ENCODE results near the gene HASPIN. TPM values are rescaled to one million over a fixed set of nuclear protein-coding genes. Genes with fewer than 3 reads are reported as not detected.
A peak's percentile ranks its signal among the peaks of the same experiment; 100 is the strongest.

Gene HASPIN
- total and polyA plus RNA-seq, 9 of the 15 experiments (the other 6 are each of a cell fraction or from before 2014, with no cell fraction given): 0.81 to 13.5 (median 9.9) TPM

DNA sequence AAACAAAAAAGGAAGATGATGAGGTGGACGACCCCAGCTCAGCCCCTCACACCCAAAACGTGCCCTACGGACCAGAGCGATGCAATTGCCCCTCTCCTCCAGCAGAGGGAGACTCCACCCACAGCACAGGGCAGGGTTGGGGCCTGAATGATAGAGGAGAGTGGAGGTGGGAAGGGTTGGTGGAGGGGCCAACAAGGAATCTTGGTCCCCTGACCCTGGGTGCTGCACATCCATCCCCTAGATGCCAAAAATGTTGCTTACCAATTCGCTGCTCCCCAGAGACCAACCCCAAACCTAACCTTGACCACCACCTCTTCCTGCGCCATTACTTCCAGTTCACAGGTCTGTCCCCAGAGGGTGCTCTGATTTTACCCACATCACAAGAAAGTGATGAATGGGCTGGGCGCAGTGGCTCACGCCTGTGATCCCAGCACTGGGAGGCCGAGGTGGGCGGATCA, 40.6 kb upstream of the HASPIN start (continued):
- TF ChIP-seq, protein P1, sequence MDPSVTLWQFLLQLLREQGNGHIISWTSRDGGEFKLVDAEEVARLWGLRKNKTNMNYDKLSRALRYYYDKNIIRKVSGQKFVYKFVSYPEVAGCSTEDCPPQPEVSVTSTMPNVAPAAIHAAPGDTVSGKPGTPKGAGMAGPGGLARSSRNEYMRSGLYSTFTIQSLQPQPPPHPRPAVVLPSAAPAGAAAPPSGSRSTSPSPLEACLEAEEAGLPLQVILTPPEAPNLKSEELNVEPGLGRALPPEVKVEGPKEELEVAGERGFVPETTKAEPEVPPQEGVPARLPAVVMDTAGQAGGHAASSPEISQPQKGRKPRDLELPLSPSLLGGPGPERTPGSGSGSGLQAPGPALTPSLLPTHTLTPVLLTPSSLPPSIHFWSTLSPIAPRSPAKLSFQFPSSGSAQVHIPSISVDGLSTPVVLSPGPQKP (CRISPR knock-in tag; IDR thresholded peaks at IDR 0.05): no peak
- TF ChIP-seq KDM4B (IDR thresholded peaks at IDR 0.05; ENCODE audit: borderline replicate concordance in 2 of 2, low read depth in 1 of 2) (no peak), KDM2B (CRISPR knock-in tag; IDR thresholded peaks at IDR 0.05) (no peak), NR2F6 (CRISPR knock-in tag; IDR thresholded peaks at IDR 0.05) (no peak), CBFA2T3 (IDR thresholded peaks at IDR 0.05) (no peak), PCBP1 (IDR thresholded peaks at IDR 0.05; ENCODE audit: low read depth, low read length, poor library complexity, severe bottlenecking) (no peak), FOXP1 (CRISPR knock-in tag; IDR thresholded peaks at IDR 0.05) (no peak), RAD21 (CRISPR knock-in tag; conservative IDR thresholded peaks at IDR 0.05 in 1 of 2, IDR thresholded peaks at IDR 0.05 in 1 of 2) (peak; percentile 65 to 72), SRSF1 (IDR thresholded peaks at IDR 0.05; ENCODE audit: low read depth, low read length) (no peak), SMARCB1 (IDR thresholded peaks at IDR 0.05; ENCODE audit: insufficient read length, low read depth) (no peak), RBBP5 (IDR thresholded peaks at IDR 0.05; ENCODE audit: borderline replicate concordance, insufficient read depth, low read length, poor library complexity, severe bottlenecking) (no peak), HNRNPUL1 (IDR thresholded peaks at IDR 0.05; ENCODE audit: low read length) (no peak), ZNF76 (CRISPR knock-in tag; IDR thresholded peaks at IDR 0.05; ENCODE audit: borderline replicate concordance) (no peak), ZNF436 (CRISPR knock-in tag; IDR thresholded peaks at IDR 0.05) (no peak), CC2D1A (IDR thresholded peaks at IDR 0.05) (0 out of 2 replicates have a peak, but pooled peaks have one; percentile 65), MTA1 (IDR thresholded peaks at IDR 0.05; ENCODE audit: borderline replicate concordance) (no peak), ELF4 (CRISPR knock-in tag; IDR thresholded peaks at IDR 0.05) (0 out of 2 replicates have a peak, but pooled peaks have one; percentile 34), ZNF324 (CRISPR knock-in tag; IDR thresholded peaks at IDR 0.05) (no peak)
- TF ChIP-seq, protein P2, sequence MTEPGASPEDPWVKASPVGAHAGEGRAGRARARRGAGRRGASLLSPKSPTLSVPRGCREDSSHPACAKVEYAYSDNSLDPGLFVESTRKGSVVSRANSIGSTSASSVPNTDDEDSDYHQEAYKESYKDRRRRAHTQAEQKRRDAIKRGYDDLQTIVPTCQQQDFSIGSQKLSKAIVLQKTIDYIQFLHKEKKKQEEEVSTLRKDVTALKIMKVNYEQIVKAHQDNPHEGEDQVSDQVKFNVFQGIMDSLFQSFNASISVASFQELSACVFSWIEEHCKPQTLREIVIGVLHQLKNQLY (CRISPR knock-in tag; conservative IDR thresholded peaks at IDR 0.05): no peak
- TF ChIP-seq, protein P3, sequence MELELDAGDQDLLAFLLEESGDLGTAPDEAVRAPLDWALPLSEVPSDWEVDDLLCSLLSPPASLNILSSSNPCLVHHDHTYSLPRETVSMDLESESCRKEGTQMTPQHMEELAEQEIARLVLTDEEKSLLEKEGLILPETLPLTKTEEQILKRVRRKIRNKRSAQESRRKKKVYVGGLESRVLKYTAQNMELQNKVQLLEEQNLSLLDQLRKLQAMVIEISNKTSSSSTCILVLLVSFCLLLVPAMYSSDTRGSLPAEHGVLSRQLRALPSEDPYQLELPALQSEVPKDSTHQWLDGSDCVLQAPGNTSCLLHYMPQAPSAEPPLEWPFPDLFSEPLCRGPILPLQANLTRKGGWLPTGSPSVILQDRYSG (tag; conservative IDR thresholded peaks at IDR 0.05; ENCODE audit: low read depth): no peak
- TF ChIP-seq, protein P4, sequence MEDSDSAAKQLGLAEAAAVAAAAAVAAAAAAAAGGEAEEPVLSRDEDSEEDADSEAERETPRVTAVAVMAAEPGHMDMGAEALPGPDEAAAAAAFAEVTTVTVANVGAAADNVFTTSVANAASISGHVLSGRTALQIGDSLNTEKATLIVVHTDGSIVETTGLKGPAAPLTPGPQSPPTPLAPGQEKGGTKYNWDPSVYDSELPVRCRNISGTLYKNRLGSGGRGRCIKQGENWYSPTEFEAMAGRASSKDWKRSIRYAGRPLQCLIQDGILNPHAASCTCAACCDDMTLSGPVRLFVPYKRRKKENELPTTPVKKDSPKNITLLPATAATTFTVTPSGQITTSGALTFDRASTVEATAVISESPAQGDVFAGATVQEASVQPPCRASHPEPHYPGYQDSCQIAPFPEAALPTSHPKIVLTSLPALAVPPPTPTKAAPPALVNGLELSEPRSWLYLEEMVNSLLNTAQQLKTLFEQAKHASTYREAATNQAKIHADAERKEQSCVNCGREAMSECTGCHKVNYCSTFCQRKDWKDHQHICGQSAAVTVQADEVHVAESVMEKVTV (CRISPR knock-in tag; IDR thresholded peaks at IDR 0.05): peak; percentile 62
- TF ChIP-seq, protein P5, sequence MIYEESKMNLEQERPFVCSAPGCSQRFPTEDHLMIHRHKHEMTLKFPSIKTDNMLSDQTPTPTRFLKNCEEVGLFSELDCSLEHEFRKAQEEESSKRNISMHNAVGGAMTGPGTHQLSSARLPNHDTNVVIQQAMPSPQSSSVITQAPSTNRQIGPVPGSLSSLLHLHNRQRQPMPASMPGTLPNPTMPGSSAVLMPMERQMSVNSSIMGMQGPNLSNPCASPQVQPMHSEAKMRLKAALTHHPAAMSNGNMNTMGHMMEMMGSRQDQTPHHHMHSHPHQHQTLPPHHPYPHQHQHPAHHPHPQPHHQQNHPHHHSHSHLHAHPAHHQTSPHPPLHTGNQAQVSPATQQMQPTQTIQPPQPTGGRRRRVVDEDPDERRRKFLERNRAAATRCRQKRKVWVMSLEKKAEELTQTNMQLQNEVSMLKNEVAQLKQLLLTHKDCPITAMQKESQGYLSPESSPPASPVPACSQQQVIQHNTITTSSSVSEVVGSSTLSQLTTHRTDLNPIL (CRISPR knock-in tag; IDR thresholded peaks at IDR 0.05): no peak
